NCI-H2081 (cell line): ENCODE measurements around the gene PPP1R13L.
A peak's percentile ranks its signal among the peaks of the same experiment; 100 is the strongest.
"Not testable (repeated sequence)": the region's sequence is repeated elsewhere in the genome, so short reads cannot be mapped to it uniquely, and the experiment has no call there.

Experiments
- DNase-seq, 2 experiments: peaks; one replicate each; lab custom pipeline; 2025; lab: John Stamatoyannopoulos, UW

PPP1R13L gene

GRCh38 chr19:45429896-45430295, 25.0 kb upstream of the PPP1R13L start:
- not testable (repeated sequence) for DNase-seq

DNA sequence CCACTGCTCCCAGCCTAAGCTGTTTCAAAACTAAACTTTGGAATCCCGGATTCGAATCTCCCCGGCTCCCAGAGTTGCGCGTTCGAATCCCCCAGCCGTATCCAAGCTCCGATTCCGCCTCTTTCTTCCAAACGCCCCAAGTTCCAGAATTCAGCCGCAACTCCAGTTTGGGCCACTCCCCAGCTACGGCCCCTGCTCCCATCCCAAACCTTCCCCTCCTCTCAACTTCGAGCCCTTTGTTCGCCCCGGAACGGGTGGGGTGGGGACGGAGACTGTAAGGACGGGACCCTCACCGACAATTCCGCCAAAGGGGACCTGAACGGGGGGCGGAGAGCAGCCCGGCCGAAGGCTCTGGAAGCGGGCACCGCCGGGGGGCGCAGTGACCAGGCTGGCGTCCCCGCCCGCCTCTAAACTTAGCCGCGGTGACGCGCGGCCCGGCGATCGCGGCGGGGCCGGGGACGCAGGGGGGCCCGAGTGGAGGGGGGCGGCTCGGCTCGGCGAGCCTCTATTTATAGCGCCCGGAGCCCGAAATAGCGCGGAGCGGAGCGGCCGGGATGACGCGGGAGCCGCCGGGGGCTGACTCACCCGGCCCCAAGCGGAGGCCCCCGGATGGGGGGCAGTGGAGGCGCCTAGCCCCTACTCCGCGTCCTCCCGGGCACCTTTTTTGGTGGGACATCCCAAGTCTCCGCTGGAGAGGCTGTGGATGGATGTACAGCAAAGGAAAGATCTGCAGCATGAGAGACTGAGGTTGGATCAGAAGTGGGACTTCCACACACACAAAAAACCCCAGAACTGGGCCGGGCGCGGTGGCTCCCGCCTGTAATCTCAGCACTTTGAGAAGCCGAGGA, 23.7 kb upstream of the PPP1R13L start:
- DNase-seq: no peak

DNA sequence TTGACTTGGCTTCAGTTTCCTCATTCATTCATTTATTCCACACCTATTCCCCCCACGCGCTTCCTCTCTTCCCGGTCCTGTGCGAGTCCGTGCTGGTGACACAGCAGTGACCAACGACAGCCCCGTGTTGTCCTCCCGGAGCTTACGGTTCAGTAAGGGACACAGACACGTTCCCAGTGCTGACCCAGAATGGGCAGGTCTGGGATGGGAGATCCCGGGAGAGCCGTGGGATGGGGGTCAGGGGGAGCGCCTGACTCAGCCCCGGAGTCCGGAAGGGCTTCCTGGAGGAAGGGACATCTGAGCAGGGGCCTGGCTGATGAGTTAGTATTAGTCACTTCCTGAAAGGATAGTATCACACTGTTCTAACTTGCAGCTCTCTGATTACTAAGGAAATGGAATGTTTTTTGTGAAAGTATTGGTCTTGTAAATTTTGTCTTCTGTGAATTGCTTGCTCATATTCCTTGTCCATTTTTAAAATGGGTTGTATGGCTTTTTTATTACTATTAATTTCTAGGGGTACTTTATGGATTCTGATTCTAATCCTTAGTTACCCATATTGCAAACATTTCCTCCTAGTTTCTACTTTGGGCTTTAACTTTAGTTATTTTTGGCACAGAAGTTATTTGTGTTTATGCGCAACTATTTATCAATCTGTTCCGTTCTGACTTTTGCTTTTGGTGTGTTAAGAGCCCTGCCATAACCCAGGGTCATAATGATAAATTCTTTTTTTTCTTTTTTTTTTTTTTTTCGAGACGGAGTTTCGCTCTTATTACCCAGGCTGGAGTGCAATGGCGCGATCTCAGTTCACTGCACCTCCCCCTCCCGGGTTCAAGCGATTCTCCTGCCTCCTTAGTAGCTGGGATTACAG, 19.6 kb upstream of the PPP1R13L start:
- peak in 1 of 2 experiments; percentile 52 for DNase-seq

DNA sequence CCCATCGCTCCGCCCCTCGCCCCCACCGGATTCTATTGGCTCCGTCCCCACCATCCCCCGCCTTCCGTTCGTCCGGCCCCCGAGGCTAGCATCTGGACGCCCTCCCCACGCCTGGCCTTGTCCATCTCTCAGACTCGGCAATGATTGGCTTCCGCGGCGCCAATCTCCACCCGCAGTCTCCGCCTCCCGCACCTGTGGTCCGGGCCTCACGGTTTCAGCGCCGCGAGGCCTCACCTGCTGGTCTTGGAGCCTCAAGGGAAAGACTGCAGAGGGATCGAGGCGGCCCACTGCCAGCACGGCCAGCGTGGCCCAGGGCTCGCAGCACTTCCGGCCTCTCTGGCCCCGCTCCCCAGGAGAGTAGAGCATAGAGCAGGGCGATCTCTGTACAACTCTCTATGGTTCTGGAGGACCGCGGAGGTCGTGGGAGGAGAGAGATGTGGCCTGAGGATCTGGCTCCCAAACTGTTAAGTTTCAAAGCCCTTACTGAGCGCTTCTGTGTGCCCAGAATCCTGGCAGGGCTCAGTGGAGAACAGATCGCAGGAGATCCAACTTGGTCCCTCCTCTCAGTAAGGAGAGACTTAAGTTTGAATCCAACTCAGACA, 18.8 kb upstream of the PPP1R13L start, which contains the start of gene ERCC1:
TSS of gene ERCC1 (minus strand) at position 329 of the 602 bp plus-strand sequence. CDS start 543 bp downstream, outside the sequence.
- DNase-seq: peak; percentile 97

- no peak for DNase-seq
These were observed 18.2 kb upstream of the PPP1R13L start for GRCh38 chr19:45423033-45423588.

DNA sequence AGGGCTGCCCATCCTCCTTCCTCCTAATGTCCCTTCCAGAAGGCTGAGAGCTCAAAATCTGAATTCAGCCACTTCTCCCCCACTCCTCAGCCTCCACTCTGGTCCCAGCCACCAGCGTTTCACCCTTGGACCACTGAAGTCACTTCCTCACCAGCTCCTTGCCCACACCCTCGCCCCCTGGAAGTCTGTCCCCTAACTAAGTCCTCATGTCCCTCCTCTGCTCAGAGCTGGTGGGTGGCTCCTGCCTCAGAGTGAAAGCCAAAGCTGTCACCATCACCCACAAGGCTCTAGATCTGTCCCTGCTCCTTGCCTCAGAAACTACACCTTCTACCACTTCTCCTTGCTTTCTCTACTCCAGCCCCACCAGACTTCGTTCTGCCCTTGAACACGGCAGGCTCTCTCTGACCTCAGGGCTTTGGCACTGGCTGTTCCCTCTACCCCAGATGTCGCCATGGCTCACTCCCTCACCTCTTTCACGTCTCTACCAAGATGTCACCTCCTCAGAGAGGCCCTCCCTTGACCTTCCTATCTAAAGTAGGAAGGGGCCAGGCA, 17.2 kb upstream of the PPP1R13L start:
- no peak for DNase-seq

DNA sequence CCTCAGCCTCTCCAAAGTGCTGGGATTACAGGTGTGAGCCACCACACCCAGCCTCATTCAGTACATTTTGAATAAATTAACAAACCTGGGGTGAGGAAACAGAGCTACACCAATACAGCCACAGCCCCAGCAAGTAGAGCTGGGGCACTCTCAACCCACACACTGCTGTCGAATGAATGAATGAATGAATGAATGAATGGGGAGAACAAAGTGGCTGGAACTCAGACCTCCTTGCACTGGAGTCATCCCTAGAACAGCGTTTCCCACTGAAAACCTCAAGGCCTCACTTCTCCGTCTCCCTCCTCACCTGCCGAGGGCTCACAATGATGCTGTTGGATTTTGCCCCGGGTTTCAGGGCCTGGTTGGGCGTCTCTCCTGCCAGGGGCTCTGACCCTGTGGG, 16.0 kb upstream of the PPP1R13L start:
- DNase-seq: no peak

GRCh38 chr19:45420356-45420755, 15.5 kb upstream of the PPP1R13L start:
- DNase-seq: no peak

DNA sequence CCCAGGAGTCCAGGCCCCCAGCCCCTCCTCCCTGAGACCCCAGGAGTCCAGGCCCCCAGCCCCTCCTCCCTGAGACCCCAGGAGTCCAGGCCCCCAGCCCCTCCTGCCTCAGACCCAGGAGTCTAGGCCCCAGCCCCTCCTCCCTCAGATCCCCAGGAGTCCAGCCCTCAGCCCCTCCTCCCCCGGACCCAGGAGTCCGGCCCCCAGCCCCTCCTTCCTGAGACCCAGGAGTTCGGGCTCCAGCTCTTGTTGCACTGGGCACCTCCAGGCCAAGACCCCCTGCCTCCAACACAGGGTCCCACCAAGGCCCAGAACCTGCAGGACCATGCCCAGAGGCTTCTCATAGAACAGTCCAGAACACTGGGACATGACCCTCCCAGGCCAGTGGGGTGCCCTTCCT, 15.0 kb upstream of the PPP1R13L start:
- no peak for DNase-seq

GRCh38 chr19:45419396-45419795, 14.5 kb upstream of the PPP1R13L start:
- no peak for DNase-seq

- DNase-seq: no peak
These were observed 13.9 kb upstream of the PPP1R13L start for GRCh38 chr19:45418802-45419201.

DNA sequence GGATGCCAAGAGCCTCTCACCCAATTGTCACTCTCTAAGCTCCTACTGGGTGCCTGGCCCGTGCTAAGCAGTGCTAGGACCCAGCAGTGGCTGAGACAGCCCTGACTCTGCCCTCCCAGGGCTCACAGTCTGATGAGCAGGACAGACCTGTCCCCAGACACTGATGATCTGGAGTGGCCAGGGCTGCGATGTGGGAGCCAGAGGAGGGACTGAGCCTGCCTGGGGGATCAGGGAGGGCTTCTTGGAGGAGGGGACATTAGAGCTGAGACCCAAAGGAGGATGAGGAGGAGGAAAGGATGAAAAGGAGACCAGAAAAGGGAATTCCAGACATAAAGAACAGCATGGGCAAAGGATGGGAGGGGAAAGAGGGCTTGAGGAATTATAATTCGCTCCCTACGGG, 12.3 kb upstream of the PPP1R13L start:
- DNase-seq: no peak

- no peak for DNase-seq
These were observed 9.6 kb upstream of the PPP1R13L start for GRCh38 chr19:45414468-45414867.

DNA sequence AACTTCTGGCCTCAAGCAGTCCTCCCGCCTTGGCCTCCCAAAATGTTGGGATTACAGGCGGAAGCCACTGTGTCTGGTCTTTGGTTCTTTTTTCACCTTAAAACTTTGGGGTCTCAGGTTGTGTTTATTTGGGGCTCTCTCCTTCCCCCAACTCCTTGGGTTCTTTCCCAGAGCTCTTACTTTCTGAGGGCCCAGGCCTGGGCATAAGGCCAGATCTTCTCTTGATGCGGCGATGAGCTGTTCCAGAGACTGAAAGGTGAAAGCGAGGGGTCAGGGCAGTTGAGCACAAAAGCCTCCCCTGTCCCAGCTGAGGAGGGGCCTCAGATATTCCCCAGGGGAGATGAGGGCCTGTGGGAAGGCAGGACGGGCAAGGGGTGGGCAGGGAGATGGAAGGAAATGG, 8.6 kb upstream of the PPP1R13L start:
- no peak for DNase-seq

DNA sequence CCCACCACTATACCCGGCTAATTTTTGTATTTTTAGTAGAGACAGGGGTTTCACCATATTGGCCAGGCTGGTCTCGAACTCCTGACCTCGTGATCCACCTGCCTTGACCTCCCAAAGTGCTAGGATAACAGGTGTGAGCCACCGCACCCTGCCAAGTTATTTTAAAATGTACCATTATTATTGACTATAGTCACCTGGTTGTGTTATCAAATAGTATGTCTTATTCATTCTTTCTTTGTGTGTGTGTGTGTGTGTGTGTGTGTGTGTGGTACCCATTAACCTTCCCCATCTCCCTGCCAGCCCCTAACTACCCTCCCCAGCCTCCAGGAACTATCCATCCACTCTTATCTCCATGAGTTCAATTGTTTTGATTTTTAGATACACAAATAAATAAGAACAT, 5.5 kb upstream of the PPP1R13L start:
- DNase-seq: not testable (repeated sequence)

DNA sequence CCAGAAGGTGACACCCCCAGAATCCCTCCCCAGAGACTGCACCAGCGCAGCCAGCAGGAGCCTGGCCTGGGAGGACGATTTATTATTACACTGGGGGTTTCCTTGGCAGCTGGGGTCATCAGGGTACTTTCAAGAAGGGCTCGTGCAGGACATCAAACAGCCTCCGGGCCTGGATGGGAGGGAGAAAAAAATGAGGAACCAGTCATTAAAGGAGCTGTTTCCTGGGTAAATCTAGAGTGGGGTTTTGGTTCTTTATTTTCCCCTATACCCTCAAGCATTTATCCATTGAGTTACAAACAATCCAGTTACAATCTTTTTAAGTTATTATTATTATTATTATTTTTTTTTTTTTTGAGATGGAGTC, 4.7 kb upstream of the PPP1R13L start:
- DNase-seq: no peak

DNA sequence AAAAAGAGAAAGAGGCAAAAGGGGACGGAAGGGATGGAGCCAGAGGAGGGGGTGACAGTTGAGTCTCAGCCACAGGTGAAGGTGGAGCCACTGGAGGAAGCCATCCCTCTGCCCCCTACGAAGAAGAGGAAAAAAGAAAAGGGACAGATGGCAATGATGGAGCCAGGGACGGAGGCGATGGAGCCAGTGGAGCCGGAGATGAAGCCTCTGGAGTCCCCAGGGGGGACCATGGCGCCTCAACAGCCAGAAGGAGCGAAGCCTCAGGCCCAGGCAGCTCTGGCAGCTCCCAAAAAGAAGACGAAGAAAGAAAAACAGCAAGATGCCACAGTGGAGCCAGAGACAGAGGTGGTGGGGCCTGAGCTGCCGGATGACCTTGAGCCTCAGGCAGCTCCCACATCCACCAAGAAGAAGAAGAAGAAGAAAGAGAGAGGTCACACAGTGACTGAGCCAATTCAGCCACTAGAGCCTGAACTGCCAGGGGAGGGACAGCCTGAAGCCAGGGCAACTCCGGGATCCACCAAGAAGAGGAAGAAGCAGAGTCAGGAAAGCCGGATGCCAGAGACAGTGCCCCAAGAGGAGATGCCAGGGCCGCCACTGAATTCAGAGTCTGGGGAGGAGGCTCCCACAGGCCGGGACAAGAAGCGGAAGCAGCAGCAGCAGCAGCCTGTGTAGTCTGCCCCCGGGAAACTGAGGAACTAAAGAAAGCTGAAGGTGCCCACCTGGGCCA, 4.1 kb upstream of the PPP1R13L start:
- no peak for DNase-seq

DNA sequence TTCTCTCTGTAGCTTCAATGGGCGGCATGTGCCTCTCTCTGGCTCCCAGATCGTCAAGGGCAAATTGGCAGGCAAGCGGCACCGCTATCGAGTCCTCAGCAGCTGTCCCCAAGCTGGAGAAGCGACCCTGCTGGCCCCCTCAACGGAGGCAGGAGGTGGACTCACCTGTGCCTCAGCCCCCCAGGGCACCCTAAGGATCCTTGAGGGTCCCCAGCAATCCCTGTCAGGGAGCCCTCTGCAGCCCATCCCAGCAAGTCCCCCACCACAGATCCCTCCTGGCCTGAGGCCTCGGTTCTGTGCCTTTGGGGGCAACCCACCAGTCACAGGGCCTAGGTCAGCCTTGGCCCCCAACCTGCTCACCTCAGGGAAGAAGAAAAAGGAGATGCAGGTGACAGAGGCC, 3.3 kb upstream of the PPP1R13L start:
- no peak for DNase-seq

DNA sequence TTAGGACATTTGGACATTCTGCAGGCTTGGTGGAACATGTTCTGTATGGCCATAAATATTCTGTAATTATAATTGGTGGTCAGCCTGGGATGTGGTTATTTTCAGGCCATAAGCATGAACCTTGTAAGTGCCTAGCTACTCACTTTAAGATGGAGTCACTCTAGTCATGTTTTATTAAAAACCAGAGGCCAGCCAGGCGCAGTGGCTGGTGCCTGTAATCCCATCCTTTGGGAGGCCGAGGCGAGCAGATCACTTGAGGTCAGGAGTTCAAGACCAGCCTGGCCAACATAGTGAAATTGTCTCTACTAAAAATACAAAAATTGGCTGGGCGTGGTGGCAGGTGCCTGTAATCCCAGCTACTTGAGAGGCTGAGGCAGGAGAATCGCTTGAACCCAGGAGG, 2.7 kb upstream of the PPP1R13L start:
- not testable (repeated sequence) for DNase-seq

- DNase-seq: no peak
These were observed 2.2 kb upstream of the PPP1R13L start for GRCh38 chr19:45407091-45407375.
